Uterus (tissue), 4 donors: ENCODE data around the gene EVA1A. TPM values are rescaled to one million over a fixed set of nuclear protein-coding genes. Genes with fewer than 3 reads are reported as not detected.
"Not testable (repeated sequence)": the region's sequence is repeated elsewhere in the genome, so short reads cannot be mapped to it uniquely, and the experiment has no call there.

Experiments
- DNase-seq, 2 donors: peaks; one replicate each; pipeline ENCODE4 v3.0.0-alpha.2; 2019 to 2020
- H3K27ac ChIP-seq, 2 donors: fragments of 200-600 bp; sonication (generic); 1 replicate in 1 of 2; 2 replicates in 1 of 2; pipeline ENCODE4 v1.5.1; 2016 to 2018
- H3K27me3 ChIP-seq, 2 donors: fragments of 200-600 bp; sonication (generic); one replicate each; pipeline ENCODE4 v1.5.1; 2018 to 2019; ENCODE audit warnings: control low read depth in 1 of 2
- H3K36me3 ChIP-seq, 2 donors: fragments of 200-600 bp; sonication (generic); one replicate each; pipeline ENCODE4 v1.5.1; 2019; ENCODE audit warnings: control low read depth in 1 of 2
- H3K4me1 ChIP-seq, 2 donors: fragments of 200-600 bp; sonication (generic); one replicate each; pipeline ENCODE4 v1.5.1; 2018 to 2019; ENCODE audit warnings: control low read depth in 1 of 2
- H3K4me3 ChIP-seq, 2 donors: fragments of 200-600 bp; sonication (generic); 1 replicate in 1 of 2; 2 replicates in 1 of 2; pipeline ENCODE4 v1.5.1; 2018 to 2019; ENCODE audit warnings: mild to moderate bottlenecking in 1 of 2
- H3K9me3 ChIP-seq, 2 donors: fragments of 200-600 bp; sonication (generic); one replicate each; pipeline ENCODE4 v1.5.1; 2019; ENCODE audit warnings: control low read depth in 1 of 2
- POLR2A ChIP-seq, 2 donors: fragments of 450-650 bp; IDR thresholded peaks; one replicate each; pipeline ENCODE4 v1.6.1; 2016; ENCODE audit warnings: antibody characterized with exemption in 2 of 2, mild to moderate bottlenecking in 1 of 2, moderate library complexity in 1 of 2
- intact Hi-C: fragments of 100-400 bp; cut with DNase I; formaldehyde crosslinking; loops from one replicate; pipeline ENCODE4 v1.15.1; 2023; ENCODE audit warnings: low total_unique reads
- total RNA-seq, 4 donors: library from RNA; depleted of rRNA in 3 of 4; stranded (reverse); fragments of >200 nt in 3 of 4; gene quantifications; one replicate each; pipeline versions ENCODE4 v1.1.0 to v1.2.4, GENCODE V29; 2014 to 2023
- TF ChIP-seq, protein P1 (sequence below), 4 experiments: fragments of 200-600 bp in 2 of 4; fragments of 450-650 bp in 2 of 4; sonication (generic) in 2 of 4; IDR thresholded peaks; one replicate each; pipeline ENCODE4 v1.5.1; 2016 to 2019; ENCODE audit warnings: antibody characterized with exemption in 4 of 4, mild to moderate bottlenecking in 2 of 4, moderate library complexity in 1 of 4
- donor health status: DM: yes; HTN: yes; CAD: no.

The EVA1A gene
- total RNA-seq, 4 donors from 2014 or later: 1.2 to 22.1 (median 2.3) TPM; not detected in 1

DNA sequence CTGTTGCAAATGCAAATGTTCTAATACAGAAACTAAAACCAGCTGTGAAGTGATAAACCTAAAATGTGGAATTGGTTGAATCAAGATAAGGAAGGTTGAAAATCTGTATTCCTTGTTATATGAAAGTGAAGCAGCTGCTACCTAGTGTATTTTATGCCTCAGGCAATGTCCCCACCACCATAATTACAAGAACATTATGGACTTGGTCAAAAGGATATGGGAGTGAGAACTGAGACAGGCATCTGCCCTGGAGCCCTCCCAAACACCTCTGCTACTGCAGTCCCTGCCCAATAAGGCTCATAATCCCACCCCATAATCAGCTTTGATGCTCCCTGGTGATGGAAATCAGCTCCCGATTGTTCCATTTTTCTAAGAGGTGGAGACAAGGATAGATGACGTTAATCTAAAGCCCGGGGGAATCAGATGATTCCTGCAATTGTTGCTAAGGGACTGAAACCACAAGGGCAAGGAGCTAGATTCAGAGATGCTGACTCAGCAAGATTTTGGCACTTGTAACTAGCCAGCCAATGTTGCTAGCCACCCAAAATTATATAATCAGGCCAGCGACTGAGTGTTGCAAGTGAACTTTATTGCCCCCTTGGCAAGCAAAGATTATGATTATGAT is 69.5 kb downstream of the EVA1A start:
- DNase-seq: no peak
- Histone ChIP-seq H3K27ac (no peak overlapping the region), H3K4me3 (no peak overlapping the region), H3K9me3 (no peaks in the 10 kb centered on the region), H3K36me3 (no peaks in the 10 kb centered on the region), H3K4me1 (no peaks in the 10 kb centered on the region), H3K27me3 (no peaks in the 10 kb centered on the region)
- TF ChIP-seq, protein P1, sequence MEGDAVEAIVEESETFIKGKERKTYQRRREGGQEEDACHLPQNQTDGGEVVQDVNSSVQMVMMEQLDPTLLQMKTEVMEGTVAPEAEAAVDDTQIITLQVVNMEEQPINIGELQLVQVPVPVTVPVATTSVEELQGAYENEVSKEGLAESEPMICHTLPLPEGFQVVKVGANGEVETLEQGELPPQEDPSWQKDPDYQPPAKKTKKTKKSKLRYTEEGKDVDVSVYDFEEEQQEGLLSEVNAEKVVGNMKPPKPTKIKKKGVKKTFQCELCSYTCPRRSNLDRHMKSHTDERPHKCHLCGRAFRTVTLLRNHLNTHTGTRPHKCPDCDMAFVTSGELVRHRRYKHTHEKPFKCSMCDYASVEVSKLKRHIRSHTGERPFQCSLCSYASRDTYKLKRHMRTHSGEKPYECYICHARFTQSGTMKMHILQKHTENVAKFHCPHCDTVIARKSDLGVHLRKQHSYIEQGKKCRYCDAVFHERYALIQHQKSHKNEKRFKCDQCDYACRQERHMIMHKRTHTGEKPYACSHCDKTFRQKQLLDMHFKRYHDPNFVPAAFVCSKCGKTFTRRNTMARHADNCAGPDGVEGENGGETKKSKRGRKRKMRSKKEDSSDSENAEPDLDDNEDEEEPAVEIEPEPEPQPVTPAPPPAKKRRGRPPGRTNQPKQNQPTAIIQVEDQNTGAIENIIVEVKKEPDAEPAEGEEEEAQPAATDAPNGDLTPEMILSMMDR (IDR thresholded peaks at IDR 0.05): no peak
- no peak for TF ChIP-seq POLR2A (IDR thresholded peaks at IDR 0.05)
- intact Hi-C loops: no loop called here

DNA sequence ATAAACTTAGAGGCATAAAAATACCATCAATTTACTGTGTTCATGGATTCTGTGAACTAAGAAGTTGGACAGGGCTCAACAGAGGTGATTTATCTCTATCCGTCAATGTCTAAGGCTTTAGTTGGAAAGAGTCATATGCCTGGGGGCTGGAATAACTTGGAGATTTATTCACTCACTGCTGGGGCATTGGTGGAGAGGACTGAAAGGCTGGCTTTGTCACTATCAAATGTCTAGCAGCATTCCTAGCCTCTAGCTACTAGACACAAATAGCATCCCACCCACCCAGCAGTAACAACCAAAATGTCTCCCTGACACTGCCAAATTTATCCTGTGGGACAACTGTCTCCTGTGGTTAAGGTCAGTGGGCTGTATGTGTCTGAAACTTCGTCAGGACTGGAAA is 71.0 kb downstream of the EVA1A start:
- Histone ChIP-seq H3K36me3 (no peaks in the 10 kb centered on the region), H3K27me3 (no peaks in the 10 kb centered on the region), H3K4me1 (no peaks in the 10 kb centered on the region), H3K4me3 (no peak overlapping the region), H3K9me3 (no peaks in the 10 kb centered on the region), H3K27ac (no peak overlapping the region)
- TF ChIP-seq, protein P1 (IDR thresholded peaks at IDR 0.05): no peak
- TF ChIP-seq POLR2A (IDR thresholded peaks at IDR 0.05): no peak
- DNase-seq: no peak
- intact Hi-C loops: no loop called here

DNA sequence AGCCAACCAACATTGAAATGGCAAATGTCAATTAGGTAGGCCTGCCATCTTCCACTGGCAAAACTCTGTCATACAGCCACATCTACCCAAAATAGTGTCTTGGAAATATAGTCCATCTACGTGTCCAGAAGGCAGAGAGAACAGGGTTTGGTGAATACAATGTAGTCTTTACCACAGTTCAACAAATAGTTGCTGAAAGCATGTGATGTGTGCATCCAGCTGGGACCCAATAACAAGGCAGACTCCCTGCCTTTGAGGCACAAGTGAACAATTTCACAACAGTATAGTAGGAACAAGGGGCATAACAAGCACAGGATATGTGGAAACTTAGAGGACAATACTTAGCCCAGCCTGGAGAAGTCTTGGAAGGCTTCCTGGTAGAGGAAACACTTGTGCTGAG is 72.6 kb downstream of the EVA1A start:
- intact Hi-C loops: no loop called here
- Histone ChIP-seq H3K27ac (no peak overlapping the region), H3K27me3 (no peaks in the 10 kb centered on the region), H3K36me3 (no peaks in the 10 kb centered on the region), H3K9me3 (no peaks in the 10 kb centered on the region), H3K4me1 (no peaks in the 10 kb centered on the region), H3K4me3 (no peak overlapping the region)
- no peak for TF ChIP-seq POLR2A (IDR thresholded peaks at IDR 0.05)
- TF ChIP-seq, protein P1 (IDR thresholded peaks at IDR 0.05): no peak
- DNase-seq: no peak

DNA sequence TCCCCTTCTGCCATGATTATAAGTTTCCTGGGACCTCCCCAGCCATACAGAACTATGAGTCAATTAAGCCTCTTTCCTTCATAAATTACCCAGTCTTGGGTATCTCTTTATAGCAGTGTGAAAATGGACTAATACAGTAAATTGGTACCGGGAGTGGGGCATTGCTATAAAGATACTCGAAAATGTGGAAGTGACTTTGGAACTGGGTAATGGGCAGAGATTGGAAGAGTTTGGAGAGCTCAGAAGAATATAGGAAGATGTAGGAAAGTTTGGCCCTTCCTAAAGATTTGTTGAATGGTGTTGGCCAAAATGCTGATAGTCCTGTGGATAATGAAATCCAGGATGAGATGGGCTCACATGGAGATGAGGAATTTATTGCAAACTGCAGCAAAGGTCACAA is 74.0 kb downstream of the EVA1A start:
- H3K4me3 ChIP-seq, DNase-seq, intact Hi-C loops, H3K27ac ChIP-seq, H3K4me1 ChIP-seq, H3K9me3 ChIP-seq, H3K27me3 ChIP-seq, H3K36me3 ChIP-seq: not testable (repeated sequence)

DNA sequence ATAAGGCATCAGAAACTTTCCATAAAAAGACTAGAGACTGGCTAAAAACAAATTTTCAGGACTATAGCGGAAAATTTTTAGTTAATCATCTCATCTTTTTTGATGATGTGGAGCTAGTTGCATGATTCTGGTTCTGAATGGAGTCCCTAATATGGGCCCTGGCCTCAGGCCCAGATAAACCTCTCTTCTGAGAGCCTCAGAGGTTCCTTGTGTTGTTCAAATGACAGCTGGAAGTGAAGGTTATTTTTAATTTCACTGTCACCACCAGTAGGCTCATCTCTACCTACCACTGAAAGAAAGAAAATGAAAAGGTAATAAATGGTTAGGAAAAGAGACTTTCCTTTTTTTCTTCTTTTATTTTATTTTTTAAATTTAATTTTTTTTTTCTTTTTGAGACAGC is 75.9 kb downstream of the EVA1A start:
- intact Hi-C loops: no loop called here
- no peaks in the 10 kb centered on the region for H3K4me1 ChIP-seq
- H3K4me3 ChIP-seq: no peak overlapping the region
- H3K27ac ChIP-seq: no peak overlapping the region
- H3K36me3 ChIP-seq: no peaks in the 10 kb centered on the region
- H3K9me3 ChIP-seq: no peaks in the 10 kb centered on the region
- no peak for DNase-seq
- TF ChIP-seq, protein P1 (IDR thresholded peaks at IDR 0.05): no peak
- TF ChIP-seq POLR2A (IDR thresholded peaks at IDR 0.05): no peak
- H3K27me3 ChIP-seq: no peaks in the 10 kb centered on the region

GRCh38 chr2:75483878-75484277 is 76.9 kb downstream of the EVA1A start:
- no peak for DNase-seq
- Histone ChIP-seq H3K4me3 (no peak overlapping the region), H3K4me1 (no peaks in the 10 kb centered on the region), H3K27me3 (no peaks in the 10 kb centered on the region), H3K27ac (no peak overlapping the region), H3K9me3 (no peaks in the 10 kb centered on the region), H3K36me3 (no peaks in the 10 kb centered on the region)
- no peak for TF ChIP-seq POLR2A (IDR thresholded peaks at IDR 0.05)
- TF ChIP-seq, protein P1 (IDR thresholded peaks at IDR 0.05): no peak
- intact Hi-C loops: no loop called here
